Left lobe of liver (tissue), 2 donors: ENCODE measurements around the gene ZBTB43. TPM values are rescaled to one million over a fixed set of nuclear protein-coding genes. Genes with fewer than 3 reads are reported as not detected.

ENCODE experiments used
- ATAC-seq: fragments of 200-7000 bp; cut with Tn5 transposase; one replicate; pipeline ENCODE4 v1.9.1; 2020; ENCODE audit warnings: mild to moderate bottlenecking, moderate library complexity
- DNase-seq: peaks from one replicate; pipeline ENCODE4 v3.0.0-alpha.2; 2020; ENCODE audit warnings: low spot score
- total RNA-seq: library from RNA; stranded (reverse); gene quantifications from one replicate; pipeline ENCODE4 v1.2.1, GENCODE V29; 2021
- donor health status: DM: no; HTN: no; CAD: no; lungs with moderate emphysema.
- donor health status: DM: no; HTN: yes; CAD: no.

The ZBTB43 gene
- total RNA-seq, 1 donor from 2014 or later, result 8.2 TPM

DNA sequence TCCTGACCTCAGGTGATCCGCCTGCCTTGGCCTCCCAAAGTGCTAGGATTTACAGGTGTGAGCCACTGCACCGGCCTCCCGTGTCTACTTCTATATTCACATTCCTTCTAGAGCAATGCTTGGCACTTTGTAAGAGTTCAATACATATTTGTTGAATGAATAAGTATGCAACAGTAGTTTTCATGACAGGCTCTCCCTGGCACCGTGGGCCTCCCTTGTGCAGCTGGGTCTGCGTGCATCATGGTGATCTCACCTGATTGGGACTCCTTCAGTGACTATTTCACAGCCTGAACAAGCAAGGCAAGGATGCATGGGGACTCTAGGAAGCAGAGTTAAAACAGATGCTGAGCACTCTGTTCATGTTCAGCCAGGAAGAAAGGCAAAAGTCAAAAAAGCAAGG lies 48.8 kb downstream of the ZBTB43 start:
- ATAC-seq (no peak), DNase-seq (no peak)

DNA sequence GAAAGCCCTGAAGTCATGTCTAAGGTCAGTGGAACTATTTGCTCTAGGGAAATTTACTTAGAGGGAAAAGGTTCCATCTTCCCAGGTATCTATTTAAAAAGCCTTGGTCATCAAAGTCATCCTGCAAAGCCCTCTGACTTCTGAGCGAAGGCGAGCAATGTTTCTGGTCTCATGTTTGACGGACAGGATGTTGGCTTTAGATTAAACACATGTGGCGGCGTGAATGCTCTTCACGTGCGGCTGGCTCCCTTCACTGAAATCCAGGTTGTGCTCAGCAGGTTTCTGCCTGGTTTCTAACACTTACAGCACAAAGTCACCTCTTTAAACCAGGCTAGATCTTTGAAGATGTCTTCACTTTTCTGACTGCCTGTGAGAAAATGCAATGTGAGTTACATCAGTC lies 49.9 kb downstream of the ZBTB43 start:
- no peak for DNase-seq
- no peak for ATAC-seq

DNA sequence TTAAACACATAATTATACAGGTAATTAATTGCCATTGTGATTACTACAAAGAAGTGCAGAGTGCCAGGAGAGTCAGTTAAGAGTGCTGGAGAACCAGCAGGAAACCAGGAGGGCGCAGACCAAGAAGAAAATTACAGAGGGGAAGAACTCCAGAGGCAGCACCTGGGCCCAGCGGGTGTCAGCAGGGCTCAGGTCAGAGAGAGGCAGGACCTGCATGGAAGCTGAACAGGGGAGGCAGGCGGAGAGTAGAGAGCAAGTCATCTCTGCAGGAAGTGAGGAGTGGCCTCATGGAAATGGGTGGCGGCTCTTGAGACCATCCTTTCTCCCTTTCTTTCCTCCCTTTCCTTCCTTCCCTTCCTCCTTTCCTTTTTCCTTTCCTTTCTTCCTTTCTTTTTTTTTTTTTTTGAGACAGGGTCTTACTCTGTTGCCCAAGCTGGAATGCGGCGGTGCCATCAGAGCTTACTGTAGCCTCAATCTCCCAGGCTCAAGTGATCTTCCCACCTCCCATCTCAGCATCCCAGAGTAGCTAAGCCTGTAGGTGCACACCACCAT lies 51.6 kb downstream of the ZBTB43 start:
- no peak for DNase-seq
- no peak for ATAC-seq

DNA sequence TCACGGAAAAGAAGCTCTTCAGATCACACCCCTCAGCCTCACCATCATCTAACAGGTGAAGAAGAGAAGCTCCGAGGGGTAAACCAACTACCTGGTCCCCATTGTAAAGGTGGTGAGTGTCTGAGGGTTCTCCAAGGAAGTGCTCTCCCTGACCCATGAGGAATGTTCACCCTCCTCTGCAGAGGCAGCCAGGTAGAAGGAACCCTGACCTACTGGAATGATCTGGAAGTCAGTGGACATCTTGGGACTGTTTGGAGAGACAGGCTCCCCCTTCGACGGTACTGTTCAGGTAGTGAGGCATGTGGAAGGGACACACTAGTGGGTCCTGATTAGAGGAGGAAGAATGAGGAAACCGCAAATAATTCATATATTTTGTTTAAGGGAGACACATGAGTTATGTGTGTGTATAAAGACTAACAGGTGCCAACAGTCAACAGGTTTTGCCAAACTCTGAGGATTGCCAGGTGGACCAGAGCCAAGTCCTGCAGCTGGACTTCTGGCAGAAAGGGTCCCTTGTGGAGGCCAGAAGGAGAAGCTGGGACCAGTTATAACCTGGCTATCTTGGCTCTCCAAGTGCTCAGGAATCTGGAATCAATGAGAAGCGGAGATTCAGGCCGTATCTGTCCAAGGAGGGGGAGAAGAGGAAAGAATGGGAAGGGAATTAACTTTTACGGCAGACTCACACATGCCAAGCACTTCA lies 52.6 kb downstream of the ZBTB43 start:
- ATAC-seq (no peak), DNase-seq (peak; percentile 67)

DNA sequence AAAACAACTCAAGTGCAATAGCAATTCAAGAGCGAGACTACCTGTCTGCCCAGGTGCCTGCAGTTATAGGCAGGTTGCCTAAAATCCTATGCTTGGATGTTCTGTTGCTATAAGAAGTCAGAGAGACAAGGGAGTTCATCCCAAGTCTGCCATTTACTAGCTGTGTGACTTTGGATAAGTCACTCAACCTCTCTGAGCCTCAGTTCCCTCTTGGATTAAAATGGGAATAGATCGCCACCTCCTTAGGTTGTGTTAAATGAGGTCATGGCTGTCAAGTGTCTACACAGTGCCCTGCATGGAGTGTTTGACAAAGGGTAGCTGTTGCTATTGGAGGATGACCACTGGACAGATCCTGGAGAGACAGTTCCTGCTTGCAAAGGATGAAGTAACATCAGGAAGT lies 54.3 kb downstream of the ZBTB43 start:
- DNase-seq (no peak), ATAC-seq (no peak)

DNA sequence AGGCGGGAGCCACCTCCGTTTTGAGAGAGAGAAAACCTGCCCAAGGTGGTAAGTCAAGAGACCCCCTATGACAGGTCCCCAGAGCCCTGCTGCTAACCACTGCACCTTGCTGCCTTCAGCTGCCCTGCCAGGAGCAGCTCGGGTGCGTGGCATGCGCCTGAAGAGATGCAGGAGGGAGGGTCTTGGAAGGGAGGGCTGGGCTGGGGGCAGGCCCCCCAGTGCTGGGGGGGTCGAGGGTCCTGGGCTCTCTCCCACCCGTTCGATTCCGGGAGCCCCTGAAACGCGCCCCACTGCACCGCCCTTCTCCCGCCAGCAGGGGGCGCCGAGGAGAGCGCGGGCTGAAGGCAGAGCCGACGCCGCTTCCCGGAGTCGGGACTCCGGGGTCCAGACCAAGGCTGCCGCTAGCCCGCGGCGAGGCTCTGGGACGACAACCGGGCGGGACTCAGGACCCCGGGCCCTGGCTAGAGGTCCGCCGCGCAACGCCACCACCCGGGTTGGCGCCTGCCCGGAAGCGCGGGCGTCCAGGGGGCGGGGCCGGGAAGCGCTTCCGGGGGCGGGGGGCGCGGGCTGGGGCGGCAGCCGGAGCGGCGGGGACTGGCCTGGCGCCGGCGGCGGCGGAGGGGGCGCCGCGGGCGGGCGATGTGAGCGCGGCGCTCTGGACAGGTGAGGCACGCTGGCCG lies 55.4 kb downstream of the ZBTB43 start, which contains the start of gene ZBTB34:
TSS of gene ZBTB34 (plus strand) at position 563 of the 680 bp plus-strand sequence. CDS start 18,761 bp downstream, outside the sequence.
- ATAC-seq (peak; percentile 84), DNase-seq (peak; percentile 77)

DNA sequence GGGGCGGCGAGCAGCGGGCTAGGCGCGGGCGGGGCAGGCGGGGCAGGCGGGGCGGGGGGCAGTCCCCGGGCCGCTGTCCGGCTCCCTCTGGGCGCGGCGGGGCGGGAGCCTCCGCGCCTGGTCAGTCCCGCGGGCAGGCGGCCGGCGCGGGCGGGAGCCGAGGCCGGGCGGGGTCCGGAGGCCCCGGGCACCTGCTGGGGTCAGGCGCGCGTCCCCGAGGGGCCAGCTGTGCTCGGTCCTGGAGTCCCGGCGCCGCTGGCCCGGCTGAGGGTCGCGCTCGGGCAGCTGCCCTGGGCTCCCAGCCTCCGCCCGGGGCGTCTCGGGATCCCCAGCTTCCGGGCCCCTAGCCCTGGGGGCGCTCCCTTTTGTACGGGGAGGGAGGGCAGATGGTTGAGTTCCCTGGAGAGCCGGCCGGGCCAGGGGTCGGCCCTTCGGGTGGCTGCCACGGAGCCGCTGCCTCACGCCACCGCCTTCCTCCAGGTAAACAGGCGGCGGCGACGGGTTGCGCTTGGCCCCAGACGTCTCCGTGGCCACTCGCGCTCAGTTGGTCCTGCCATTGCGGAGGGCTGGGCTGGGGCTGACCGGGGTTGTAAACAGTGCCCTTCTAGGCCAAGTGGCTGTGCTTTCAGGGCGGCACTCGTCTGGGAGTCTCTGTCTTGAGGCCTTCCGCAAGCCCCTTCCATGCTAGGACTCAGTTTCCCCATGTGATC lies 56.1 kb downstream of the ZBTB43 start:
- DNase-seq, result no peak
- peak; percentile 74 for ATAC-seq

DNA sequence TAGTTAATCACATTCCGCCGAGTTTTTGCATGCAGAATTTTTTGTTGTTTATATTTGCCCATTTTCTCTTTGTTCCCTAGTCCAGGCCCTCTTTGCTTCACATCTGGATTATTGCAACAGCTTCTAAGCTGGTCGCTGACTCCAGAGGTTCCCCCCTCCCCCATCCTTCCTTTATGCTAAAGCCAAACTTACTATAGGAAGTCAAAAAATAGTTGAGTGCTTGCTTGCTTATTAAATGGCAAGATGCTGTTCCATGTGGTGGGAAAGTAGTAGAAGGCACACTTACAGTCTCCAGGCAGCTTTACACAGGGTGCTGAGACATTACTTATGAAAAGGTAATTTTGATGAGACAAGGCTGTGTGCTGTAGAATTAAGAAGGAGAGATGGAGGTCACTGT lies 56.9 kb downstream of the ZBTB43 start:
- no peak for DNase-seq
- ATAC-seq, result no peak

DNA sequence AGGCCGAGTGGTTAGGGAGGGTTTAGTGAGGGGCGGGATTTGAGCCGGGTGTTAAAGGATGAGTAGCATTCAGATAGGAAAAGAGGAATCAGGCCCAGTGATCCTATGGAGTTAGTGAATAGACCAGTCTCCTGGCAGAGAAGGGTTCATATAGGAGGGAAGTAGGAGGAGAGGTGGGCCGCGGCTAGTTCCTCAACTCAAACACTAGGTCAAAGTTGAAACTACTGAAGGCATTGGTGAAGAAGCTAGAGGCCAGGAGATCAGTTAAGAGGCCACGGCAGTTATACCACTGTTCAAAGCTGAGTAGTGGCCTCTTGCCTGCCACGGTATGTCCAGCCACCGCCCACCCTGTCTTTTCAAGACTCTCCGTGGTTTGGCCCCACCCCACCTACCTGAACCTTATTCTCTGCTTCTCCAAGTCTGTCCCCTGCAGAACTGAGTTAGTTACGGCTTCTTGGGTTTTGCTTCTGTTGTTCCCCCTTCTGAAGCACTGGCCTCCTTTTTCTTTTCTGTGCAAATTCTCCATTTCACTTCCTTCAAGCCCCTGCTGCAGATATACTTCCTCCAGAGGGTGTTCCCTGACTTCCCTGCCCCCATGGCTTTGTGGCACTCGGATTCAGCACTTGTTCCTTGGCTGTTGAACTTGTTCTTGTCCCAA lies 57.4 kb downstream of the ZBTB43 start:
- DNase-seq (no peak), ATAC-seq (no peak)

DNA sequence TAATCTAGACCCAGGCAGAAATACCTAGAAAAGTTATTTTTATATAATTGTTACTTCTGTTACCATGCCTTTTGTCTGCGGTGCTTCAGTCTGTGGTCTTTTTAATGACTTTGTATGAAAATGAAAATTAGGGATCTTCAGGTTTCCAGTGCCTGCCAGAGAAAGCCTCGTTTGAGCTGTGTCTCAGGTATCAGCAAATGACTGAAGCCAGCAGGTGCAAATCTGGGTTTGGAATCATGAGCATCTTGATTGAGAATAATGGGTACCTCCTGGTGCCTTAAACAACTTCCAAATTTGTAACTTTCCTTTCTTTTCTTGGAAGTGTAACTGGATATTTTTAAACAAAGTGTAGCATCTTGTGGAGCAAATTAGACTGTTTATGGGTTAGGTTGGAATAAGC lies 59.9 kb downstream of the ZBTB43 start:
- DNase-seq, result no peak
- no peak for ATAC-seq

DNA sequence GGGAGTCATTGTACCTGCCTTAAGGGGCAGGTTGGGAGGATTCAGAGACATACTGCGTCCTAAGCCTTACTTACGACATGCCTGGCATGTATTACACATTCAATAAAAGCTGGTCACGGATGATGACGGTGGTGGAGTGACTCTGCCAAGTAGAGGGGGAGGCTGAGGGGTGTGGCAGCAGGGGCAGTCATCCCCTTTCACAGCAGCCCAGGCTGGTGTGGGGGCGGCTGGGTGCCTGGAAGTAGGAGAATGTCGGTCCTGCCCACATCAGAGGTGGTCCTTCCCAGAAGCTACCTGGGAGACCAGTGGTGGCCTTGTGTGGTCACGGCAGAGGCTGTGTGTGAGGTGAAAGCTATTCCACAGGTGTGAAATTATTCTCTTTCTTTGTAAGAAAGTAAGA lies 64.5 kb downstream of the ZBTB43 start:
- DNase-seq (no peak), ATAC-seq (no peak)

DNA sequence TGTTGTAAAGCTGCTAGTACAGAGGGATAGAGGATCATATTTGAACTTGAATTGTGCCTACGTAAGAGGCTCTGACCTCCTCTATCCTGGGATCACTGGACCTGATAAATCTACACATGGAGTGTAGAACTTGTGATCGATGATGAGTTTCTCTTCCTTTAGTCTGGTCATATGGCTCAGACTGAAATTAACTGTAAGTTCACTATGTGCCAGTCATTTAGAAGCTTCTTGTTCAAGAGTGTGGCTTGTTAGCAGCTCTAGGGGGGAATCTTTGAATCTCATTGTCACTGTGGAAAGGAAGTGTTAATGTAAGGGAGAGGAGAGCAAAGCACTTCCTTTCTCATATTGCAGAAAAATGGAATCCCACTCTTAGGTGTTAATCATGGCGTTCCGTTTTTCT lies 67.7 kb downstream of the ZBTB43 start:
- DNase-seq (no peak), ATAC-seq (no peak)

DNA sequence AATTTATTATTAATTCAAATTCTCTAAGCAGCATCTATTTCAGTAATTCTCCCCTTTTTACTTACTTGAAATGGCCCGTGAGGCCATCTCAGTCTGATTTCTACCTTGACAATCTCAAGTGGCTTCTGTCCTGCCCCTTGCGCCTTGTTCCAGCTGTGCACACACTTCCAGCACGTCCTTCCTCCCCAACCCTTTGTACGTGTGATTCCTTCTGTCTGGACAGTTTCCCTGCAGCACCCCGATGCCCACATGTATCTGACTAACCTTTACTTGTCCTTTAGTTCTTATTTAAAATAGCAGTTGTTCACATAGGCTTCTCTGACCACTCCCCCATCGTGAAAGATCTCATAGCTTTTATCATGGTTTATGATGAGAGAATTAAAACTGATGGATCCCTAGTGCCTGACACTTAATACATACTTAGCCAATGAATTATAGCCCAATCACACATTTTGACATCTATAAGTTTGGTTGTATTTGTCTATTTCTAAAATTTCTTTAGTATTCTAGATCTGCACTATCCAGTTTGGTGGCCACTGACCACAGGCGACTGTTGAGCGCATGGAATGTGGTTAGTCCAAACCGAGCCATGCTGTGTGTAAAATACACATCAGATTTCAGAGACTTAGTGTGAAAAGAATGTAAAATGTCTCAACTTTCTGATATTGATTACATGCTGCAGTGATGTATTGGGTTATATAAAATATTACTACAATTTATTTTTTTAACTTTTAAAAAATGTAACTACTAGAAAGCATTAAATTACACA lies 69.9 kb downstream of the ZBTB43 start:
- DNase-seq (no peak), ATAC-seq (no peak)

DNA sequence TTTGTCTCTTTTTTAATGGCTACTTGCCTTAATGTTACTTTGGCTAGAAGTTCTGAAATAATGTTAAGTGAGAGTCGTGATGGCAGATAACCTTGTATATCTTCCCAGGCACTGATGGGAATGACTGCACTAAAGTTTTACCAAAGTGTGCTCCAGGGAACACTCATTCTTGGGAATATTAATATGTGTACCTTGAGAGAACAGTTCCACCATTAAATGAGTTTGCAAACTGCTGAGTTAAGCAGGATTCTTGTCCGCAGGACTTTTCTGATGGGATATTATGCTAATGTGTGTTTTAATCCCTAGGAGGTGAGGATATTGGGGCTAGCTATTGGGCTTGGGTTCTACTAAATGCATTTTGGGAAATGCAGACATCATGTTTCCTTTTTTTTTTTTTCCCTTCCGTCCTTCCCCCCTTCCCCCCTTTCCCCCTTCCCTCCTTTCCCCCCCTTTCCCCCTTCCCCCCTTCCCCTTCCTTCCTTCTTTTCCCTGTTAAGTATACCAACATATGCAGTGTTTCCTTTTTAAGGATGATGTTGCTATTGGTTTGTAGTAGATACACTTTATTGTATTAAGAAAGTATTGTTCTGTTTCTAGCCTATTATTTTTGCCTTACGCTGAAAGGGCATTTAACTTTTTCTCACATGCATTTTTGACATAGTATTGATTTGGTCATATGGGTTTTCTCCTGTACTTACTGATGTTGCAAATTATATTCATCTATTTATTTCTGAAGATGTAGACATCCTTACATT lies 71.1 kb downstream of the ZBTB43 start:
- ATAC-seq (no peak), DNase-seq (no peak)

DNA sequence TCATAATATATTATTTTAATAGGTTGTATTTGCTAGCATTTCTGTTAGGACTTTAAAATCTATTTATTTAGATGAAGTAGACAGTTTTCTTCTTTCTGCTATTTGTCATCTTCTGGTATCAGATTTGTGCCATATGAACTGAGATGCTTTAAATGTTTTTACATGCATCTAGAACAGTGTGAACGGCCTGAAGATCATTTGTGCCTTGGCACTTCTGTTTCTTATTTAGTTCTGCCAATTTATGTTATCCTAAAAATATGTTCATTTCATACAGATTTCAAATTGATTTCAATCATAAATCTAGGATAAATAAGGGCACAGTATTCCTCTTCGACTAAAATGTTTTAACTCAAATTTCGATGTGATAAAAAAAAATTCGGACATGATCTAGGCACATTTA lies 71.7 kb downstream of the ZBTB43 start:
- ATAC-seq (no peak), DNase-seq (no peak)

DNA sequence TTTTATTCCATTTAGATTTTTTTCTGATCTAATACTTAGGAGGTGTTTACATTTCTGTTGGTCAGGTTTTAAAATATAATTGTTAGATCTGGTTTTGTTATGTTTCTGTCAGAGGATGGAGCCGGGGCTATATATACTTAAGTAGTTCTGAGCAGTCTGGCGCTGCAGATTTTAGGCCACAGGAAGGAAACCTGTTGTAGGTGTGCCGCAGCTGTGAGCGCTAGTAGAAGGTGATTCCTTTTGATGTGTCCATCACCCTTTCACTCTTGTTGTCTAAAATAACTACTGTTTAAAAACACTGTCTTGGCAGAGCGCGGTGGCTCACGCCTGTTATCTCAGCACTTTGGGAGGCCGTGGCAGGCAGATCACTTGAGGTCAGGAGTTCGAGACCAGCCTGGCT lies 72.6 kb downstream of the ZBTB43 start:
- DNase-seq (no peak), ATAC-seq (no peak)

DNA sequence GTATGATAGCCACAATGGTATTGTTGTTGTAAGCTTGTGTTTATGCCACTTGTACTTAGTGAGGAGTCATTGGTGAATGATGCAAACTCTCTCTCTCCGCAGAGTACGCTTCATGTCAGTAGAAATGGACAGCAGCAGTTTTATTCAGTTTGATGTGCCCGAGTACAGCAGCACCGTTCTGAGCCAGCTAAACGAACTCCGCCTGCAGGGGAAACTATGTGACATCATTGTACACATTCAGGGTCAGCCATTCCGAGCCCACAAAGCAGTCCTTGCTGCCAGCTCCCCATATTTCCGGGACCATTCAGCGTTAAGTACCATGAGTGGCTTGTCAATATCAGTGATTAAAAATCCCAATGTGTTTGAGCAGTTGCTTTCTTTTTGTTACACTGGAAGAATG lies 74.4 kb downstream of the ZBTB43 start:
- no peak for ATAC-seq

DNA sequence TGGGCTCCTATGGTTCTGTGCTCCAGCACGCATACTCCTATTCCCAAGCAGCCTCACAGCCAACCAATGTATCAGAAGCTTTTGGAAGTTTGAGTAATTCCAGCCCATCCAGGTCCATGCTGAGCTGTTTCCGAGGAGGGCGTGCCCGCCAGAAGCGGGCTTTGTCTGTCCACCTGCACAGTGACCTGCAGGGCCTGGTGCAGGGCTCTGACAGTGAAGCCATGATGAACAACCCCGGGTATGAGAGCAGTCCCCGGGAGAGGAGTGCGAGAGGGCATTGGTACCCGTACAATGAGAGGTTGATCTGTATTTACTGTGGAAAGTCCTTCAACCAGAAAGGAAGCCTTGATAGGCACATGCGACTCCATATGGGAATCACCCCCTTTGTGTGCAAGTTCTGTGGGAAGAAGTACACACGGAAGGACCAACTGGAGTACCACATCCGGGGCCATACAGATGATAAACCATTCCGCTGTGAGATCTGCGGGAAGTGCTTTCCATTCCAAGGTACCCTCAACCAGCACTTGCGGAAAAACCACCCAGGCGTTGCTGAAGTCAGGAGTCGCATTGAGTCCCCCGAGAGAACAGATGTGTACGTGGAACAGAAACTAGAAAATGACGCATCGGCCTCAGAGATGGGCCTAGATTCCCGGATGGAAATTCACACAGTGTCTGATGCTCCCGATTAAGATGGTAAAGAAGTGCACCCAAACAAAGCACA lies 75.5 kb downstream of the ZBTB43 start:
- no peak for ATAC-seq

More for the DNA sequence above, 74.4 kb downstream of the ZBTB43 start:
- no peak for DNase-seq

DNA sequence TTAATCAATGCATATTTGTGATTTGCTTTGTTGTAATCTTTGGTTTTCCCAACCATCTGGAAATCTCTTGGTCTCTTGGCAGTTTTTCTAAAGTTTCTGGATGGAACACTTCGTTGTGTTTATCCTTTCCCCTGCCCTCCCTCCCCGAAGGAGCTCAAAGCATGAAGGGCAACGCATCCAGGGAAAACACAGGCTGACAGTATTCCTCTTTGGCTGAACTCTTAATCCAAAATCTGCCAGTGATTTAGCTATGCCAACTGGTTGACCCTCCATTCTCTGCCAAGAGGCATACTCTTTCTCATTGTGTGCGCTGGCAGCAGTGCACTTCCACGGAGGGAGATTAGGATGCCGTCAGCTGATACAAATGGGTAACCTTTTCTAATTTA lies 76.1 kb downstream of the ZBTB43 start:
- ATAC-seq, result peak; percentile 39
- no peak for DNase-seq

More for the DNA sequence above, 75.5 kb downstream of the ZBTB43 start:
- DNase-seq, result no peak
